ENCODE measurements around the gene TFDP2. TPM values are rescaled to one million over a fixed set of nuclear protein-coding genes. Genes with fewer than 3 reads are reported as not detected.

TFDP2 gene
- total and polyA plus RNA-seq, 10 of the 15 experiments (the other 5 are each of a cell fraction or from before 2014, with no cell fraction given): 28.3 to 100 (median 49.7) TPM

- TF ChIP-seq NFYA (IDR thresholded peaks at IDR 0.05; ENCODE audit: borderline replicate concordance, low read depth, low read length) (no peak), CTCF (IDR thresholded peaks at IDR 0.05 in 2 of 3, conservative IDR thresholded peaks at IDR 0.05 in 1 of 3; ENCODE audit: control insufficient read depth in 2 of 3, extremely low read depth in 1 of 3, insufficient read depth in 1 of 3, low read depth in 3 of 3, low read length in 3 of 3) (no peak), STAT3 (IDR thresholded peaks at IDR 0.05; ENCODE audit: low read depth, low read length) (no peak), BCL11A (IDR thresholded peaks at IDR 0.05; ENCODE audit: low read depth, low read length) (no peak), E2F4 (IDR thresholded peaks at IDR 0.05; ENCODE audit: low read depth, low read length) (no peak), ATF7 (IDR thresholded peaks at IDR 0.05; ENCODE audit: low read depth) (no peak), ZNF384 (IDR thresholded peaks at IDR 0.05; ENCODE audit: borderline replicate concordance, low read depth, low read length) (no peak), RBBP5 (conservative IDR thresholded peaks at IDR 0.05) (no peak), POLR2AphosphoS5 (IDR thresholded peaks at IDR 0.05; ENCODE audit: low read length) (no peak)
- CTCF ChIA-PET: interaction anchor here (0.6 to 0.7 kb wide), 3 partner anchors 15 to 98 kb away, joined by 3 read pairs; no protein-coding TSS in a partner anchor
- BruUV-seq (replicated peaks): no TSS peak
- Histone ChIP-seq H3K9ac (ENCODE audit: control insufficient read depth, insufficient read depth, low read length) (no peak overlapping the region), H3K4me2 (ENCODE audit: control insufficient read depth, insufficient read depth) (no peak overlapping the region), H3K27me3 (replicated peaks in 1 of 2; ENCODE audit: control insufficient read depth in 2 of 2, insufficient read depth in 2 of 2, low read length in 1 of 2) (no peaks in the 10 kb centered on the region), H3K36me3 (ENCODE audit: control insufficient read depth in 2 of 2, insufficient read depth in 2 of 2, low read length in 1 of 2) (no peaks in the 10 kb centered on the region), H3K79me2 (ENCODE audit: control insufficient read depth, insufficient read depth, low read length) (peaks cover 2% of the 10 kb centered on the region), H4K20me1 (ENCODE audit: control insufficient read depth, insufficient read depth) (no peaks in the 10 kb centered on the region), H3K4me3 (no peak overlapping the region), H3K4me1 (ENCODE audit: control insufficient read depth, insufficient read depth, low read length) (no peaks in the 10 kb centered on the region), H2AFZ (ENCODE audit: control insufficient read depth, low read depth, low read length) (no peak overlapping the region), H3K9me3 (replicated peaks; ENCODE audit: control insufficient read depth, insufficient read depth, low read length) (no peaks in the 10 kb centered on the region), H3K27ac (ENCODE audit: control insufficient read depth, insufficient read depth) (no peak overlapping the region)
- WGBS (ENCODE audit: insufficient coverage, insufficient replicate concordance, low lambda C conversion rate, missing lambda C conversion rate): 92% methylated on average over 2 of the region's 2 CpGs
- no peak for FAIRE-seq
- SMC1A ChIA-PET (ENCODE audit: uncharacterized antibody, unreplicated experiment): interaction anchor here (1.1 to 2.4 kb wide), 3 partner anchors 9 to 24 kb away, joined by 3 to 5 read pairs (median 5); no protein-coding TSS in a partner anchor
- in situ Hi-C loops (cut with MboI) (no loop called here), intact Hi-C loops (cut with micrococcal nuclease; ENCODE audit: unreplicated experiment) (no loop called here)
- RAD21 ChIA-PET (ENCODE audit: unreplicated experiment): interaction anchor here (1.9 kb wide), 1 partner anchor 8 kb away, joined by 6 read pairs; no protein-coding TSS in a partner anchor
- POLR2A ChIA-PET: interaction anchor here (0.8 to 1.0 kb wide), 2 partner anchors 15 to 18 kb away, joined by 3 read pairs; no protein-coding TSS in a partner anchor
- no peak for DNase-seq (ENCODE audit: low read depth, low spot score)
- ATAC-seq: no peak; the same call in 1 of the 3 replicates
Observed at GRCh38 chr3:142013993-142014392, 135.4 kb downstream of the TFDP2 start.
